MM.1S (cell line): ENCODE measurements around the gene OR4F15.
"Not testable (repeated sequence)": the region's sequence is repeated elsewhere in the genome, so short reads cannot be mapped to it uniquely, and the experiment has no call there.

Experiments used
- DNase-seq: peaks from one replicate; pipeline ENCODE4 v3.0.0-alpha.2; 2015
- H2AFZ ChIP-seq: fragments of 300-600 bp; sonication (generic); 2 replicates; pipeline ENCODE4 v1.6.0; 2016; ENCODE audit warnings: antibody characterized with exemption, low read length
- H3F3A ChIP-seq: fragments of 300-600 bp; sonication (generic); 2 replicates; pipeline ENCODE4 v1.6.1; 2016; ENCODE audit warnings: mild to moderate bottlenecking, antibody characterized with exemption, low read length, moderate library complexity, mixed read lengths; ENCODE audit not compliant: insufficient read depth
- H3K27ac ChIP-seq: fragments of 300-600 bp; sonication (generic); 2 replicates; pipeline ENCODE4 v1.5.1; 2016; ENCODE audit warnings: mild to moderate bottlenecking, low read length
- H3K27me3 ChIP-seq: fragments of 300-600 bp; sonication (generic); replicated peaks from 2 replicates; pipeline ENCODE4 v1.6.0; 2016; ENCODE audit warnings: low read length; ENCODE audit not compliant: insufficient read depth
- H3K36me3 ChIP-seq: fragments of 300-600 bp; sonication (generic); replicated peaks from 2 replicates; pipeline ENCODE4 v1.6.1; 2016; ENCODE audit warnings: mild to moderate bottlenecking, low read length, mixed read lengths; ENCODE audit not compliant: insufficient read depth
- H3K4me1 ChIP-seq: fragments of 300-600 bp; sonication (generic); 2 replicates; pipeline ENCODE4 v1.6.1; 2016; ENCODE audit warnings: low read length, mixed read lengths
- H3K4me2 ChIP-seq: fragments of 300-600 bp; sonication (generic); 2 replicates; pipeline ENCODE4 v1.6.0; 2016; ENCODE audit warnings: low read depth, low read length
- H3K4me3 ChIP-seq: fragments of 300-600 bp; sonication (generic); 2 replicates; pipeline ENCODE4 v1.5.1; 2016; ENCODE audit warnings: low read length, mixed read lengths
- H3K79me2 ChIP-seq: fragments of 300-600 bp; sonication (generic); 2 replicates; pipeline ENCODE4 v1.6.1; 2016; ENCODE audit warnings: mixed run types, low read length, mixed read lengths
- H3K9ac ChIP-seq: fragments of 300-600 bp; sonication (generic); 2 replicates; pipeline ENCODE4 v1.6.1; 2016; ENCODE audit warnings: low read length, mixed read lengths
- H3K9me2 ChIP-seq: fragments of 300-600 bp; sonication (generic); replicated peaks from 2 replicates; pipeline ENCODE4 v1.6.1; 2016; ENCODE audit warnings: mild to moderate bottlenecking, low read length, mixed read lengths; ENCODE audit not compliant: insufficient read depth
- H3K9me3 ChIP-seq: fragments of 300-600 bp; sonication (generic); replicated peaks from 2 replicates; pipeline ENCODE4 v1.6.1; 2016; ENCODE audit warnings: mild to moderate bottlenecking, low read length, mixed read lengths; ENCODE audit not compliant: insufficient read depth
- H4K20me1 ChIP-seq: fragments of 300-600 bp; sonication (generic); 2 replicates; pipeline ENCODE4 v1.6.1; 2016; ENCODE audit warnings: mild to moderate bottlenecking, low read length, moderate library complexity, mixed read lengths; ENCODE audit not compliant: insufficient read depth
- CTCF ChIP-seq: fragments of 300-600 bp; sonication (generic); IDR thresholded peaks from 2 replicates; pipeline ENCODE4 v1.5.1; 2016; ENCODE audit warnings: antibody characterized with exemption, low read length, mixed read lengths
- EZH2 ChIP-seq: fragments of 300-600 bp; sonication (generic); optimal IDR thresholded peaks from 2 replicates; pipeline ENCODE3; 2017; ENCODE audit warnings: low read depth, mild to moderate bottlenecking, antibody characterized with exemption, low read length, mixed read lengths
- EZH2phosphoT487 ChIP-seq: fragments of 300-600 bp; sonication (generic); IDR thresholded peaks from 2 replicates; pipeline ENCODE4 v1.6.1; 2018; ENCODE audit warnings: antibody characterized with exemption, low read length

The OR4F15 gene

DNA sequence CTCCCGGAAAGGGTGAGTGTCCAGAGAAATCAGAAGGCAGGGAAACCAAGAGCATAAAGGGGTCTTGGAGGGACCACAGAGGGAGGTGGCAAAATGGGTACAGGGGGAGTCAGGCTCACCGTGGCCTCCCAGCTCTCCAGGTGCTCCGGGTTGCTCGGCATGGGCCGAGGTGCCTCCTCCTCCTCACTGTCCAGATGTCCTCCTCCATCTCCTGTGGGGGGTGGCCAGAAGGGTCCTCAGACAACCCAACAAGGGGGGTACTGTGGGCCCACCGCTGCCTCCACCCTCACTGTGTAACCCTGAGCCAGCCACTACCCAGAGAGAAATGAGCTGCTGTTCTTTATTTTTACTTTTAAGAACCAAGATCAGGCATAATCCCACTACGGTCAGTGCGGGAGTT is 39.1 kb upstream of the OR4F15 start:
- Histone ChIP-seq H3K9ac (no peak overlapping the region), H4K20me1 (no peaks in the 10 kb centered on the region), H3K27ac (no peak overlapping the region), H3K36me3 (no peaks in the 10 kb centered on the region), H2AFZ (no peak overlapping the region), H3F3A (no peaks in the 10 kb centered on the region), H3K4me2 (no peak overlapping the region), H3K9me2 (no peaks in the 10 kb centered on the region), H3K79me2 (no peaks in the 10 kb centered on the region), H3K4me1 (no peaks in the 10 kb centered on the region), H3K4me3 (no peak overlapping the region), H3K9me3 (no peaks in the 10 kb centered on the region), H3K27me3 (no peaks in the 10 kb centered on the region)
- no peak for DNase-seq
- TF ChIP-seq CTCF (no peak), EZH2 (no peak), EZH2phosphoT487 (no peak)

- peak; percentile 31 for DNase-seq
- Histone ChIP-seq H4K20me1 (no peaks in the 10 kb centered on the region), H3K9me2 (no peaks in the 10 kb centered on the region), H3K36me3 (no peaks in the 10 kb centered on the region), H3K79me2 (no peaks in the 10 kb centered on the region), H3K4me3 (no peak overlapping the region), H3K9ac (no peak overlapping the region), H3K4me1 (no peaks in the 10 kb centered on the region), H3K4me2 (no peak overlapping the region), H3F3A (no peaks in the 10 kb centered on the region), H3K27me3 (no peaks in the 10 kb centered on the region), H3K9me3 (no peaks in the 10 kb centered on the region), H3K27ac (no peak overlapping the region), H2AFZ (no peak overlapping the region)
- no peak for TF ChIP-seq EZH2
- TF ChIP-seq CTCF: peak; percentile 40
- TF ChIP-seq EZH2phosphoT487: no peak
Observed at GRCh38 chr15:101773496-101774100, 38.4 kb upstream of the OR4F15 start.

DNA sequence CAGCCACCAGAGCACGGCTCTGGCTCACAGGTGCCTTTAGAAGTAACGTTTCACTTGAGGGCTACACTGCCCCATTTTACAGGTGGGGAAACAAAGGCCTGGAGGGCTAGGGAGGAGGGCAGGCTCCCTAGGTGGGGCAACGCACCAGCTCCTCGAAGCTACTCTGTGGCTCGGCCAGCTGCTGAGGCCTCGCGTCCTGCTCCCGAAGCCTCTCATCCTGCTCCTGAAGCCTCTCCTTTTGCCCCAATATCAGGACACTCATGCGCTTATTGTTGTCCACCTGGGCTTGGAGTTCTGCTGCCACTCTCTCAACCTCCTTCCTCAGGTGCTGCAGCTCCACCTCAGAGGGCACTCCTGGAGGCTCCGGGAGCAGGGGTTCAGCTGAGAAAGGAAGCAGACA is 36.9 kb upstream of the OR4F15 start:
- Histone ChIP-seq H3K4me2 (no peak overlapping the region), H3F3A (no peaks in the 10 kb centered on the region), H3K27me3 (no peaks in the 10 kb centered on the region), H3K4me3 (no peak overlapping the region), H3K4me1 (no peaks in the 10 kb centered on the region), H4K20me1 (no peaks in the 10 kb centered on the region), H3K9ac (no peak overlapping the region), H3K9me3 (no peaks in the 10 kb centered on the region), H3K79me2 (no peaks in the 10 kb centered on the region), H3K9me2 (no peaks in the 10 kb centered on the region), H3K27ac (no peak overlapping the region), H2AFZ (no peak overlapping the region), H3K36me3 (no peaks in the 10 kb centered on the region)
- TF ChIP-seq EZH2phosphoT487 (no peak), EZH2 (no peak), CTCF (no peak)
- DNase-seq: no peak

GRCh38 chr15:101778576-101778975 is 33.4 kb upstream of the OR4F15 start:
- H4K20me1 ChIP-seq, H3K9ac ChIP-seq, H3K27me3 ChIP-seq, H3K9me3 ChIP-seq, H3K79me2 ChIP-seq, H3K36me3 ChIP-seq, H3K4me2 ChIP-seq, H3K4me1 ChIP-seq, H3K9me2 ChIP-seq, H3K4me3 ChIP-seq, H3F3A ChIP-seq, H3K27ac ChIP-seq, DNase-seq, H2AFZ ChIP-seq: not testable (repeated sequence)

GRCh38 chr15:101780225-101780624 is 31.8 kb upstream of the OR4F15 start:
- H4K20me1 ChIP-seq, H2AFZ ChIP-seq, H3F3A ChIP-seq, H3K79me2 ChIP-seq, H3K4me2 ChIP-seq, H3K4me1 ChIP-seq, H3K9me2 ChIP-seq, H3K27me3 ChIP-seq, H3K27ac ChIP-seq, DNase-seq, H3K9ac ChIP-seq, H3K9me3 ChIP-seq, H3K36me3 ChIP-seq, H3K4me3 ChIP-seq: not testable (repeated sequence)
